HFF-Myc (cell line): ENCODE data around the gene COPS3.

Source experiments
- DNase-seq: peaks from one replicate; pipeline ENCODE4 v3.0.0-alpha.2; 2011; ENCODE audit warnings: low read depth; ENCODE audit errors: extremely low read depth
- H3K4me3 ChIP-seq: replicated peaks from 2 replicates; pipeline ENCODE4 v1.5.1; 2011; ENCODE audit warnings: low read depth, mild to moderate bottlenecking, control low read depth, low read length
- CTCF ChIP-seq: IDR thresholded peaks from 2 replicates; pipeline ENCODE4 v1.5.1; 2012; ENCODE audit warnings: mild to moderate bottlenecking, low read depth, low read length, control low read depth; ENCODE audit errors: missing control alignments

Gene COPS3

GRCh38 chr17:17232303-17232621 is 48.8 kb downstream of the COPS3 start:
- no peak overlapping the region for H3K4me3 ChIP-seq
- DNase-seq: no peak
- TF ChIP-seq CTCF: no peak

- TF ChIP-seq CTCF: no peak
Observed at GRCh38 chr17:17231621-17232302, 49.3 kb downstream of the COPS3 start.

GRCh38 chr17:17229416-17230384 is 51.3 kb downstream of the COPS3 start:
- no peak for DNase-seq
- H3K4me3 ChIP-seq: no peak overlapping the region
- no peak for TF ChIP-seq CTCF

More at GRCh38 chr17:17231621-17232302, 49.3 kb downstream of the COPS3 start:
- no peak overlapping the region for H3K4me3 ChIP-seq
- DNase-seq: no peak

GRCh38 chr17:17228521-17229279 is 52.3 kb downstream of the COPS3 start:
- TF ChIP-seq CTCF: no peak
- H3K4me3 ChIP-seq: no peak overlapping the region
- DNase-seq: no peak

- no peak for TF ChIP-seq CTCF
- H3K4me3 ChIP-seq: no peak overlapping the region
- DNase-seq: no peak
Observed at GRCh38 chr17:17227608-17228520, 53.2 kb downstream of the COPS3 start.
